C4-2B (cell line): Measurements from ENCODE around the gene MRPL14.
A peak's percentile ranks its signal among the peaks of the same experiment; 100 is the strongest.

Experiments used
- H3K27ac ChIP-seq: fragments of 450-650 bp; 2 replicates; pipeline ENCODE4 v1.5.1; 2017
- CTCF ChIP-seq: fragments of 450-650 bp; conservative IDR thresholded peaks from 2 replicates; pipeline ENCODE4 v1.5.1; 2017; ENCODE audit warnings: mild to moderate bottlenecking
- ZFX ChIP-seq: fragments of 450-650 bp; IDR thresholded peaks from 2 replicates; pipeline ENCODE4 v1.6.1; 2017

MRPL14 gene

GRCh38 chr6:44157152-44157521 lies 29.9 kb upstream of the MRPL14 start:
- H3K27ac ChIP-seq = peak overlapping the region; percentile 84

GRCh38 chr6:44156494-44157151 lies 29.4 kb upstream of the MRPL14 start:
- peak overlapping the region; percentile 84 for H3K27ac ChIP-seq
- no peak for TF ChIP-seq CTCF
- peak; percentile 30; the same call in 1 of the 2 replicates for TF ChIP-seq ZFX

More at GRCh38 chr6:44157152-44157521, 29.9 kb upstream of the MRPL14 start:
- TF ChIP-seq ZFX (no peak), CTCF (no peak)

- no peak overlapping the region for H3K27ac ChIP-seq
- TF ChIP-seq CTCF (no peak), ZFX (no peak)
These were observed 26.8 kb upstream of the MRPL14 start for GRCh38 chr6:44154067-44154466.

GRCh38 chr6:44152533-44152932 lies 25.3 kb upstream of the MRPL14 start:
- H3K27ac ChIP-seq = no peak overlapping the region
- no peak for TF ChIP-seq ZFX
- TF ChIP-seq CTCF = no peak

GRCh38 chr6:44152109-44152461 lies 24.8 kb upstream of the MRPL14 start:
- H3K27ac ChIP-seq = no peak overlapping the region
- no peak for TF ChIP-seq ZFX
- TF ChIP-seq CTCF = peak; percentile 31

- no peak overlapping the region for H3K27ac ChIP-seq
- TF ChIP-seq CTCF (peak; percentile 100), ZFX (no peak)
These were observed 24.3 kb upstream of the MRPL14 start for GRCh38 chr6:44151348-44152108.

GRCh38 chr6:44150317-44150917 lies 23.2 kb upstream of the MRPL14 start:
- H3K27ac ChIP-seq = no peak overlapping the region

More at GRCh38 chr6:44150317-44150917, 23.2 kb upstream of the MRPL14 start:
- TF ChIP-seq ZFX (no peak), CTCF (no peak)
